ENCODE data around the gene PRKAG2. TPM values are rescaled to one million over a fixed set of nuclear protein-coding genes. Genes with fewer than 3 reads are reported as not detected.

Gene PRKAG2
- total RNA-seq, 1 donor from 2014 or later: 20.6 TPM

DNA sequence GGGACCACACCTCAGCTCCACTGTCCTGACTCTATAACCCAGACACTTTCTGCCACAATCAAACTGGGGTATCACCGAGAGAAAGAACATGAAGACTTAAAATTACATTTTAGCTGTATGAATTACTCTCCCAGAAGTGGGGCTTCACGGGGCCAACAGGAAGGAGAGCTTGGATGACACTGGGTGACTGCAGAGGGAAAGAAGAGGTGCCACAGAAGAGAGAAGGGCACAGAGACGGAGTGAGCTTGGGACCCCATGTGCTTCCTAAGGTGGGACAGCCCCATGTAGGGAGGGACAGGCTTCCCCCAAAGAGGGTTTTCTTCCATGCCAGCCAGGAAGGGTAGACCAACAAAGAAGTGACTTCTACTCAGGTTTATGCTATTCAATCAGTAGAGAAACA is 195.2 kb downstream of the PRKAG2 start:
- Mint-ChIP-seq H3K27ac (no peak overlapping the region), H3K4me1 (ENCODE audit: low read depth) (peaks cover 2% of the 10 kb centered on the region), H3K4me3 (ENCODE audit: low read depth) (no peak overlapping the region), H3K9me3 (ENCODE audit: low read depth) (no peaks in the 10 kb centered on the region), H3K27me3 (peaks cover 19% of the 10 kb centered on the region), H3K36me3 (ENCODE audit: insufficient read depth) (no peaks in the 10 kb centered on the region)
- TF ChIP-seq CTCF (IDR thresholded peaks at IDR 0.05; ENCODE audit: unreplicated experiment): no peak
- DNase-seq (ENCODE audit: low spot score, unreplicated experiment): no peak

GRCh38 chr7:151680810-151681209 is 196.1 kb downstream of the PRKAG2 start:
- Mint-ChIP-seq H3K9me3 (ENCODE audit: low read depth) (no peaks in the 10 kb centered on the region), H3K27ac (no peak overlapping the region), H3K36me3 (ENCODE audit: insufficient read depth) (no peaks in the 10 kb centered on the region), H3K27me3 (peaks cover 19% of the 10 kb centered on the region), H3K4me3 (ENCODE audit: low read depth) (no peak overlapping the region), H3K4me1 (ENCODE audit: low read depth) (no peaks in the 10 kb centered on the region)
- no peak for TF ChIP-seq CTCF (IDR thresholded peaks at IDR 0.05; ENCODE audit: unreplicated experiment)
- no peak for DNase-seq (ENCODE audit: low spot score, unreplicated experiment)

DNA sequence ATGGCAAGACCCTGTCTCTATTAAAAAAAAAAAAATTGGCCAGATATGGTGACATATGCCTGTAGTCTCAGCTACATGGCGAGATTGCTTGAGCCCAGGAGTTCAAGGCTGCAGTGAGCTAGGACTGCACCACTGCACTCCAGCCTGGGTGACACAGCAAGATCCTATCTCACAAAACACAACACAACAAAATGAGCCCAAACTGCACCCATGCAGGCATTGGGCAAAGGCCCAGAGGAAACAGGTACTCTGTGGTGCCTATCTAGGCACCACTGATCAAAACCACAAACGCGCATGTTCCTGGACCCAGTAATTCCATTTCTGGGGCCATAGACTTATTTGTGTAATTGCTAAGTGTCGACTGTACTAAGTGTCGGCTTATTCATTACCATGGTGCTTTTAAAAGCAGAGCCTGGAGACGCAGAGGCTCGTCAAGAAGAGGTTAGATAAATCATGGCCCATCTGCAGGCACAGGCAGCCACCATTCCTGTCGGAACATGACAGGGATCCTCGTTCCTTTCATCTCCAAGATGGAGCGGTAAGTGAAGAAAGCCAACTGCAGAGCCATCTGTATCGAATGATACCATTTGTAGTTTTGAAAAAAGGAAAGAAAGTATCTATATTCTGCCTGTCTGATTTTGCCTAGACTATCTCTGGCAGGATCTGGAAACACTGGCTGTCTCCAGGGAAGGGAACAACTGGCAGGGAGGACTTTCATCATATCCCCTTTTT is 196.9 kb downstream of the PRKAG2 start:
- H3K27me3 Mint-ChIP-seq: peaks cover 19% of the 10 kb centered on the region
- H3K27ac Mint-ChIP-seq: peak overlapping the region; percentile 23
- TF ChIP-seq CTCF (IDR thresholded peaks at IDR 0.05; ENCODE audit: unreplicated experiment): no peak
- no peak for DNase-seq (ENCODE audit: low spot score, unreplicated experiment)
- H3K9me3 Mint-ChIP-seq (ENCODE audit: low read depth): no peaks in the 10 kb centered on the region
- H3K36me3 Mint-ChIP-seq (ENCODE audit: insufficient read depth): no peaks in the 10 kb centered on the region
- no peaks in the 10 kb centered on the region for H3K4me1 Mint-ChIP-seq (ENCODE audit: low read depth)
- H3K4me3 Mint-ChIP-seq (ENCODE audit: low read depth): no peak overlapping the region

- no peaks in the 10 kb centered on the region for H3K36me3 Mint-ChIP-seq (ENCODE audit: insufficient read depth)
- no peak for TF ChIP-seq CTCF (IDR thresholded peaks at IDR 0.05; ENCODE audit: unreplicated experiment)
- peaks cover 19% of the 10 kb centered on the region for H3K27me3 Mint-ChIP-seq
- H3K9me3 Mint-ChIP-seq (ENCODE audit: low read depth): no peaks in the 10 kb centered on the region
- H3K27ac Mint-ChIP-seq: no peak overlapping the region
- DNase-seq (ENCODE audit: low spot score, unreplicated experiment): no peak
- H3K4me1 Mint-ChIP-seq (ENCODE audit: low read depth): no peaks in the 10 kb centered on the region
- H3K4me3 Mint-ChIP-seq (ENCODE audit: low read depth): no peak overlapping the region
Measured at GRCh38 chr7:151679071-151679708, 197.7 kb downstream of the PRKAG2 start.

GRCh38 chr7:151678227-151678604 is 198.7 kb downstream of the PRKAG2 start:
- no peaks in the 10 kb centered on the region for H3K36me3 Mint-ChIP-seq (ENCODE audit: insufficient read depth)
- H3K27ac Mint-ChIP-seq: no peak overlapping the region
- no peaks in the 10 kb centered on the region for H3K9me3 Mint-ChIP-seq (ENCODE audit: low read depth)
- TF ChIP-seq CTCF (IDR thresholded peaks at IDR 0.05; ENCODE audit: unreplicated experiment): no peak
- H3K27me3 Mint-ChIP-seq: peaks cover 22% of the 10 kb centered on the region
- no peak overlapping the region for H3K4me3 Mint-ChIP-seq (ENCODE audit: low read depth)
- peaks cover 3% of the 10 kb centered on the region for H3K4me1 Mint-ChIP-seq (ENCODE audit: low read depth)
- DNase-seq (ENCODE audit: low spot score, unreplicated experiment): no peak
